ENCODE measurements around the gene BCORL1. TPM values are rescaled to one million over a fixed set of nuclear protein-coding genes. Genes with fewer than 3 reads are reported as not detected.

BCORL1 gene
- total RNA-seq, 1 experiment from 2014 or later = 30.8 TPM

DNA sequence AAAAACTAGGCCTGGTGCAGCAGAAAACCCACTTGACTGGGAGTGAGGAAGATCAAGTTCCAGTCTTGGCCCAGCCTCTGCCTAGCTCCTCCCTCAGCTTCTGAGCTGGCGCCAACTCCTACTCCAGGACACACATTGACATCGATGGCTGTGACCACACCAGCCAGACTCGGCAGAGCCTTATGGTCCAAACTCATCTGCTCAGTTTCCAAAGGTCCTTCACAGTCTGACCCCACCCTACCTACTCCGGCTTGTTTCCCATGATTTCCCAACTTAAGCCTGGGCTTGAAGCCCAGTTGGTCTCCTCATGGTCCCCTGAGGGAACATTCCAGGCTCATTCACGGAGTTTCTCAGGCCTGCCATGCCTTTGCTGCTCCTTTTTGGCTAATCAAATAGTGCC is 117.7 kb downstream of the BCORL1 start:
- CTCF ChIA-PET = no interaction called here
- BruUV-seq (replicated peaks) = no TSS peak
- H3K9ac ChIP-seq (ENCODE audit: low read length) = no peak overlapping the region
- H3K36me3 ChIP-seq (ENCODE audit: control insufficient read depth in 1 of 2, insufficient read depth in 2 of 2, low read length in 2 of 2) = no peaks in the 10 kb centered on the region
- H3K27ac ChIP-seq (ENCODE audit: low read depth, low read length) = no peak overlapping the region
- TF ChIP-seq CEBPB (IDR thresholded peaks at IDR 0.05; ENCODE audit: low read depth) = no peak
- TF ChIP-seq ELF1 (IDR thresholded peaks at IDR 0.05; ENCODE audit: borderline replicate concordance, low read depth) = no peak
- H3K9me2 ChIP-seq (ENCODE audit: insufficient read depth) = no peaks in the 10 kb centered on the region
- H3K4me3 ChIP-seq (replicated peaks in 1 of 2; ENCODE audit: low read depth in 1 of 2, low read length in 2 of 2) = no peak overlapping the region
- POLR2A ChIA-PET = no interaction called here
- RAD21 ChIA-PET (ENCODE audit: low non-redundant PET in 1 of 2, low total read pairs in 2 of 2, uncharacterized antibody in 2 of 2, unreplicated experiment in 2 of 2) = no interaction called here
- H3K27me3 ChIP-seq (ENCODE audit: insufficient read depth, low read length) = no peaks in the 10 kb centered on the region
- H2AFZ ChIP-seq (ENCODE audit: low read depth, low read length, poor library complexity, severe bottlenecking) = no peak overlapping the region
- no peaks in the 10 kb centered on the region for H3K9me3 ChIP-seq (ENCODE audit: control insufficient read depth in 1 of 2, insufficient read depth in 1 of 2, low read depth in 1 of 2, low read length in 2 of 2)
- 0 out of 2 replicates have a peak, but pooled peaks cover 3% of the 10 kb centered on the region for H4K20me1 ChIP-seq (ENCODE audit: insufficient read depth)
- ATAC-seq = no peak
- no peak overlapping the region for H3K4me2 ChIP-seq (ENCODE audit: low read length)
- no peaks in the 10 kb centered on the region; a peak in 1 of 4 replicates for H3K4me1 ChIP-seq (ENCODE audit: control insufficient read depth in 1 of 2, insufficient read depth in 2 of 2, low read length in 2 of 2)
- no peak for DNase-seq (ENCODE audit: low read depth, low spot score)
- intact Hi-C loops (cut with micrococcal nuclease) = no loop called here
- peaks cover 53% of the 10 kb centered on the region for H3K79me2 ChIP-seq (ENCODE audit: insufficient read depth, low read length)

GRCh38 chrX:130103605-130104004 is 121.2 kb downstream of the BCORL1 start:
- BruUV-seq (replicated peaks) = no TSS peak
- intact Hi-C loops (cut with micrococcal nuclease) = no loop called here
- Histone ChIP-seq H3K4me1 (ENCODE audit: control insufficient read depth in 1 of 2, insufficient read depth in 2 of 2, low read length in 2 of 2) (peaks cover 0 to 5% of the 10 kb centered on the region in 2 experiments; a peak in 2 of 4 replicates), H3K9me2 (ENCODE audit: insufficient read depth) (no peaks in the 10 kb centered on the region), H3K4me2 (ENCODE audit: low read length) (no peak overlapping the region), H3K79me2 (ENCODE audit: insufficient read depth, low read length) (peaks cover 82% of the 10 kb centered on the region), H4K20me1 (ENCODE audit: insufficient read depth) (0 out of 2 replicates have a peak, but pooled peaks cover 3% of the 10 kb centered on the region), H3K27ac (ENCODE audit: low read depth, low read length) (no peak overlapping the region), H2AFZ (ENCODE audit: low read depth, low read length, poor library complexity, severe bottlenecking) (no peak overlapping the region), H3K9ac (ENCODE audit: low read length) (no peak overlapping the region), H3K4me3 (replicated peaks in 1 of 2; ENCODE audit: low read depth in 1 of 2, low read length in 2 of 2) (no peak overlapping the region), H3K27me3 (ENCODE audit: insufficient read depth, low read length) (no peaks in the 10 kb centered on the region), H3K9me3 (ENCODE audit: control insufficient read depth in 1 of 2, insufficient read depth in 1 of 2, low read depth in 1 of 2, low read length in 2 of 2) (no peaks in the 10 kb centered on the region), H3K36me3 (ENCODE audit: control insufficient read depth in 1 of 2, insufficient read depth in 2 of 2, low read length in 2 of 2) (no peaks in the 10 kb centered on the region)
- POLR2A ChIA-PET = no interaction called here
- TF ChIP-seq CEBPB (IDR thresholded peaks at IDR 0.05; ENCODE audit: low read depth) = no peak
- no peak for TF ChIP-seq FOSL1 (IDR thresholded peaks at IDR 0.05; ENCODE audit: low read depth)
- TF ChIP-seq ATF3 (IDR thresholded peaks at IDR 0.05) = no peak
- TF ChIP-seq SIN3A (IDR thresholded peaks at IDR 0.05; ENCODE audit: low read depth) = no peak
- CTCF ChIA-PET = no interaction called here
- DNase-seq (ENCODE audit: low read depth, low spot score) = no peak
- no peak for ATAC-seq
- RAD21 ChIA-PET (ENCODE audit: low non-redundant PET in 1 of 2, low total read pairs in 2 of 2, uncharacterized antibody in 2 of 2, unreplicated experiment in 2 of 2) = no interaction called here
